NCI-H1092 treated with DMSO at 0.1 percent for 48 hours (cell line): Measurements from ENCODE around the gene ANXA2.
"Not testable (repeated sequence)": the region's sequence is repeated elsewhere in the genome, so short reads cannot be mapped to it uniquely, and the experiment has no call there.

Experiments
- DNase-seq: peaks from one replicate; lab custom pipeline; 2025; lab: John Stamatoyannopoulos, UW

ANXA2 gene

GRCh38 chr15:60343221-60343970 lies 54.4 kb downstream of the ANXA2 start:
- no peak for DNase-seq

DNA sequence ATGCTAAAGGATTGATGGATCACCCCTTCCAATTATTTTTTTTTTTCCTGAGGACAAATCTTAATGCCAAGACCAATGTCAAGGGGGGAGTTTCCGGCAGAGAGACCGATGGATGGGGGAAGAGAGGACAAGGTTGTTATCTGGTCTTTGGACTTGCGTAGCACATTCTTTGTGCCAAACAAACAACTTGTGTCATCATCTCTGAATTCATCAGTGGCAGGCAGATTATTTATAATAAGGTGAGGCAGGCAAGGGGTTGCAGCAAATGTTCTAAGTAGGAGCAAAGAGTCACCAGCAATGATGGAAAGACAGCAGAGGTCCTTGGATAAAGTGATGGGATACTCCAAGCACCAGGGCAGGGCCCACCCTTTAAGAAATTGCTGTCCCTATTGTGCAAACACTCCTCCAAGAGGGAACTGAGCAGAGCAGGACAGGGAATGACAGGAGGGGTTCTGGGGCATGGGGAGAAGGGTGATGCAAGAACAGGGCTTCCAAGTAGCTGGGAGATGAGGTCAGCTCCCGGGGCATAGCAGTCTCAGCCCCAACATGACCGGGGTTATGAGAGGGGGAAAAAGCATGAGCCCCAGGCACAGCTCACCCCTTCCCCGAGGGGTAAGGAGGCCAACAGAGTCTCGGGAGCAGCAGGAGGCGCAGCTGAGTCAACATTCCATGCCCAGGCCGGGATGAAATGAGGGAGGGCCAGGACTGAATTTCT lies 57.4 kb downstream of the ANXA2 start:
- DNase-seq, result no peak

GRCh38 chr15:60339236-60339635 lies 58.5 kb downstream of the ANXA2 start:
- no peak for DNase-seq

DNA sequence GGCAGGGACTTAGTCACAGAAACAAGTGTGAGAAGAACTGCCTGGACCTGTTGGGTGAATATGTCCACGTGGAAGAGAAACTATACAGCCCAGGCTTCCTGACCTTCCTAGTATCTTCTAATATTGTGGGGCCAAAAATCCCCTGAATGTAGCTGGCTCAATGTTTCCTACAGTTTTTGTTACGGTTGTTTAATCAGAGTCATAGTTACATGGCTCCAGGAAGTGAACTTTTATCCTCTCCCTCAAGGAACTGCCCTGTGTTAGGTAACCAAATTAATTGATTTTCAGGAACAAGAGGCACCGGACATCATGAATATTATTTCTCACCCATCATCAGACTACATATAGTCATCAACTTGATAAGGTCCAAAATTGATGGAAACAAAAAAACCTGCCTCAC lies 59.0 kb downstream of the ANXA2 start:
- no peak for DNase-seq

- no peak for DNase-seq
Observed at GRCh38 chr15:60337076-60337475, 60.7 kb downstream of the ANXA2 start.

GRCh38 chr15:60335296-60335695 lies 62.5 kb downstream of the ANXA2 start:
- not testable (repeated sequence) for DNase-seq

- DNase-seq, result peak; percentile 21
Observed at GRCh38 chr15:60328852-60329443, 68.8 kb downstream of the ANXA2 start.

GRCh38 chr15:60326824-60327654 lies 70.7 kb downstream of the ANXA2 start:
- DNase-seq, result peak; percentile 40

- no peak for DNase-seq
Observed at GRCh38 chr15:60326343-60326742, 71.4 kb downstream of the ANXA2 start.

DNA sequence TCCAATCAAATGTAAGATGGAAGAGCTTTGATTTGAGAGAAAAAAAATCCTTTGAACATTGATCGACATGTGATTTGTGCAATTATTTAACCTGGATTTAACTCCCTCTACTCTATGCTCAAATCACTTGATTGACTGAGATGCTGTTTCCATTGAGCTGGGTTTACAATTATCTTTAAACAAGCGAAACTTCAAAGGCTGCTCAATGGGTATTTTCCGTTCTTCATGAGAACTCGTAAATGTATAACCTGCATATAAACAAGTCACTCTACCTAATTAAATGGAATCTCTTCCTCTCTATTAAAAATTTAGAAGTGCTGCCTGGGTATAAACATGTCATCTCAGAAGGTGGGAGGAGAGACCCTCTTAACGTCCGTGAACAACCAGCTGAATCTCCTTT lies 71.9 kb downstream of the ANXA2 start:
- no peak for DNase-seq

DNA sequence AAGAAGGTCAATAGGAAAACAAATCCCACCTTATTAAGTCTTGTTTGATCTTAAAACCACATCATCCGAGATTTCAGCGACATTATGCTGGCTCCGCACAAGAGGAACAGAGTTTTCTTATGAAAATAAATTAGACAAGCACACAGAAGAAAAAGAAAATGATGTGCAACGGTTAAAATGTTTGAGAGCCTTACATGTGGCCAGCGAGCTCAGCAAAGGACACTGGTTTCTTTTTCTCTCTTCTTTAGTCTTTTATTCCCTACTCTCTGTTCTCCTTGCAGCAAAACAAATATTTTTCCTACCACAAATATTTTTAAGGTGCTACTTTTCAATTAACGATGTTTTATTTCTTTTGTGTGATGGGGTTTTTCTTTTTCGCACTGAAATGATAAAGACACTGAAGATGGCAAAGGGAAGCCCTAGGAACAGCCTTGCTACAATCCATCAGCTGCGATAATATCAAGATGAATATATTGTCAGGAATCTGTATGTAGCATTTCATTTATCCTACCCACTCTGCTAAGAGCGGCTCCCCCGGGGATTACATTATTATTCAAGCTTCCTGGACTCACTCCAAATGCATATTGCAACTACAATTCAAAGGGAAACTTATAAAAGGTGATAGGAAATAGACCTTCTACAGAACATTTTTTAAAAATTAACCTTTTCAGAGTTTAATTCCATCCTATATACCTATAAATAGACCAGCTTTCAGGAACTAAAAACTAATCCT lies 72.9 kb downstream of the ANXA2 start:
- no peak for DNase-seq

GRCh38 chr15:60323322-60323721 lies 74.5 kb downstream of the ANXA2 start:
- DNase-seq, result no peak

GRCh38 chr15:60320365-60320764 lies 77.4 kb downstream of the ANXA2 start:
- no peak for DNase-seq

DNA sequence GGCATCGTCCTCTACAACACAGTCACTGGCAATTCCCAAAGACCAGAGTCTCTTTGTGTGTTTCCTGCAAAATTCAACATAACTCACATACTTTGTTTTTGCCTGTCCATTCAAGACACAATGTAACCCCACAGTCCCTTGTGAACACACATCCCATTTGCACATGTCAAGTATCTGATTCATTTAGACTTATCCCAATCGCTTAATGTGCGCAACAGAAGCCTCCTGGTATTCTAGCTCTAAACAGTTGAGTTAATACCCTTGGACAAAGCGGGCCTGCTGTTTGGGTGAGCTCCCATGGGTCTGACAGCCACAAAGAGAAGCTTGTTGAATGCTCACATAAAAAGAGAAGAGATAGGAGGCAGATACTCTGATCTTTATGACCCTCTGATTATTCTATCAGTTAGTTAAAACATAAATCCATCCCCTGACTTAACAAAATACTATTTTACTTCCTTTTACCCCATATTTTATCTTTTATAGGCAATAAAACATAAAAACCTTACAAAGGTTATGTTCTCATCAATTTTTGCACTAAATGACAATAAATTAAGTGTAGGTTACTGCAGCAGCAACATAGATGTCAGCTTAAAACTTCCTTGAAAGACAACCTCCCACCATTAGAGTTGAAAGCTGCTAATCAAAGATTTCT lies 79.4 kb downstream of the ANXA2 start:
- no peak for DNase-seq

DNA sequence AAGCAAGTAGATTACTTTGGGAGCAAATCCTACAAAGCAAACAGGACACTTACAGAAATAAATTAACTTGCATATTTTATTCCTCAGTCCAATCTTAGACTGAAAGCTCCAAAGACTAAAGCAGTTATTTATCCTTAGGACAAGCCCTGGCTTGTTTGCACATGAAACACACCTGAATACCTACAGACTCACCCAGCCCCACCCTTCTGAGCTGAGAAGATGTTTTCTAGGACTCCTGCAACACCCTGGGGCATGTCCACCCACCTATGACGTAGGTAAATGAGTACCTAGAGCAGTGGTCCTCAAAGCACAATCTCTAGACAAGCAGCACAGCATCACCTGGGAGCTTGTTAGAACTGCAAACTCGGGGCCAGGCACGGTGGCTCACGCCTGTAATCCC lies 80.8 kb downstream of the ANXA2 start:
- no peak for DNase-seq

GRCh38 chr15:60315878-60316277 lies 81.9 kb downstream of the ANXA2 start:
- no peak for DNase-seq

- DNase-seq, result no peak
Observed at GRCh38 chr15:60313906-60314305, 83.9 kb downstream of the ANXA2 start.

- DNase-seq, result no peak
Observed at GRCh38 chr15:60307034-60307433, 90.8 kb downstream of the ANXA2 start.

DNA sequence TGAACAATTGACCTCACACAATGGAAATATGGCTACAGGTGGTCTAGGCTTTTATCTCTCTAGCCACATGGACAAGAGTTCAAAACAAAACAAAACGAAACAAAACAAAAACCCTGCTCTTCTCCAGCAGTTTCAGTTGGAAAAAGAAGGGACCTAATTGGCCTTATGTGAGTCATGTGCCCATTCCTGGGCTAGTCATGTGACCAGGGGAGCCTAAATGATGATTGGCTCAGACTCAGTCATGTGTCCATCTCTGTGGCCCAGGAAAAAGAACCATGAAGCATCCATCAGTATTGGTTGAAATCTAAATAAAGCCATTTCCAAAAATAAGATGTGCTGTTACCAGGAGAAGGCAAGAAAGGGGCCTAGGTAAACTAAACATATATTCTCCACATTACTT lies 96.8 kb downstream of the ANXA2 start:
- DNase-seq, result no peak

DNA sequence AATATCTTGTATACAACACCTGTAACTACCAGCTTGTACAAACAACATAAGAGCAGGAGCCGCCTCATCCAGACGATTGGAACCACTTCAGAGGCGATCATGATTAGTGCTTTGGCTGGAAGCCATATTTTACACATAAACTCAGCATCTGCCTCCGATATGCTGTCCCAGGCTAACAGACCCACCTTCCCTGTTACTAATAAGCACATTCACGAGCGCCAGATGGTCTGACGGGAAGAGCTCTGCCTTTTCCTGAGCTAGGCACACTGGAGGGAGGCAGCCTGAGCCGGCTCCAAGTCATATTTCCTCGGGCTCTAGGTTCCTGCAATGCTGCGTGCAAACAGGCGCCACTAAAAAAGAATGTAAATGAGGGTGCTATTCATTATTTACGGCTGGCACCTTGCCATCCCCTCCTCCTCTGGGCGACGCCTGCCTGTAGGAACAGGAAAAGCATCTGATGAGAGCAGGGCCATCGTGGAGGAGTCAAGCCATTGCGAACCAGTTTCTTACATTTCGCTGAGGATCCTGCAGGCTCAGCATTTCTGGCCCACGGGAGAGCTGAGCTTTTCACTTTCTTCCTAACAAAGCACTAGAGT lies 98.2 kb downstream of the ANXA2 start:
- DNase-seq, result peak; percentile 96
